Adipose tissue (tissue), 3 donors: ENCODE results near the gene PRKX. TPM values are rescaled to one million over a fixed set of nuclear protein-coding genes. Genes with fewer than 3 reads are reported as not detected.
"Not testable (repeated sequence)": the region's sequence is repeated elsewhere in the genome, so short reads cannot be mapped to it uniquely, and the experiment has no call there.

ENCODE experiments used
- H3K27ac ChIP-seq: one replicate; pipeline ENCODE4 v1.5.1; 2013; ENCODE audit warnings: low read depth, low read length
- WGBS, 3 donors: extraction: QIAGEN DNeasy Blood & Tissue Kit; methylation state at CpG; one replicate each; pipeline ENCODE4 v1.1.7; 2013; 5-methylcytosine and 5-hydroxymethylcytosine counted together
- polyA plus RNA-seq, 3 donors: library from polyadenylated mRNA; stranded (reverse); fragments of 200-250 nt; gene quantifications; one replicate each; pipeline ENCODE4 v1.2.3, GENCODE V29; 2013
- donor health status: healthy with polysubstance abuse.
- donor health status: Bipolar disorder and iron deficiency.
- donor health status: healthy.

PRKX gene
- polyA plus RNA-seq, 3 donors = 2.4 to 5.2 (median 3.3) TPM

DNA sequence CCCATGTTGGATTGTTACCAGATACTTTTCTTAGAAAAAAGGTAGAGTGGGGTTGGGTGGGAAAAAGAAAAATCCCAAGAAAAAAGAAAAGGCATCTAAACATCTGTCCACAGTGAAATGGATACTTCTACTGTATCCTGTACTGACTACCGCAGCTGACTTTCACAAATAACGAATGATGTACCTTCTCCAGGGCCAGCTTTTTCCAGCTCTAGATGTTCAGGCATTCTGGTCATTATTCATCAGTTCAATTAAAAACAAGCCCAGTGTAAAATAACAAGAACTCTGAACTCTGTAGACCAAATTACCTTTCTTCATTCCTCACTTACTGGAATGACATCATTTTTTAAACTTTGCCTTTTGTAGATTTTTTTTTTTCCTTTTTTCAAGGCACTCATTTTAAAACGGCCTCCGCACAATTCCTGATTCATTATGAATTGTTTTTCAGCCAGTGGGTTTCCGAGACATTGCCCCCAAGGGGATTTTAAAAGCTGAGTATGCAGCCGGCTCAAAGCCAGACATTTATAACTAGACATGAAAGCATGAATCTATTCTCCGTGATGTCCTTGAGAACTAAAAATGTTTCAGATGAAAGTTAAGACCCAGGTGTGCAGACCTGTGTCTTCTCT is 113.5 kb downstream of the PRKX start:
- no peak overlapping the region for H3K27ac ChIP-seq
- 33 to 47% (median 43%) methylated on average over 7 of the region's 7 CpGs for WGBS, 3 donors

DNA sequence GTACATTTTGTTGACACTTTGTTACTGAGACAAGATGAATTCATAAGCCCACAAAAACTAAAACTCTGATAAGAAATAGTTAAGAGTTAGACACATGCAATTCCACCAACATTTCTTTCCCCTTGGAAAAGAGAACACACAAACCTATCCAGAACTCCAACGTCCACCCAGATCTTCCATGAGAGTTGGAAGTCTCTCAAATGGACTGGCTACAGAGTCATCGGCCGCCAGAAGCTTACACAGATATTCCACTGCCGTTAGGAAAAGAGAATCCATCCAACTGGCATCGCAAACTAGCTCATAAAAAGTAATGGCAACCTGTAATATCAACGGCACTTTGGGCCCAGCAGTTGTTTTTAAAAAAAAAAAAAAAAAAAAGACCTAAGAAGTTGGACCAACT is 114.7 kb downstream of the PRKX start:
- H3K27ac ChIP-seq = no peak overlapping the region
- 71 to 84% (median 72%) methylated on average over 6 of the region's 6 CpGs for WGBS, 3 donors

DNA sequence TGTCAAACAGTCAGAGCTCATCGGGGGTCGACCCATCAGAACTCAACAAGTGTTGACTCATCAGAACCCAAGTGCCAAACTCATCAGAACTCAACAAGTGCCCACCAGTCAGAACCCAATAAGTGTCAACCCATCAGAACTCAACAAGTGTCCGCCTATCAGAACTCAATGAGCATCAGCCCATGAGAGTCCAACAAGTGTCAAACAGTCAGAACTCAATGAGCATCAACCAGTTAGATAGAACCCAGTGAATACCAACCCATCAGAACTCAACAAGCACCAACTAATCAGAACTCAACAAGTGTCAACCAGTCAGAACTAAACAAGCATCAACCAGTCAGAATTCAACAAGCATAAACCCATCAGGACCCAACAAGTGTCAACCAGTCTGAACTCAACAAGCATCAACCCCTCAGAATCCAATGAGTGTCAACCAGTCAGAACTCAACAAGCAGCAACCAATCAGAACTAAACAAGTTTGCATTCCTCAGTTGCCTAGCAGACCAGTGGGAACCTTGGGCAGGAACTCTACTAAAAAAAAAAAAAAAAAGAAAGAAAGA is 115.3 kb downstream of the PRKX start:
- H3K27ac ChIP-seq = no peak overlapping the region
- WGBS, 3 donors = 93 to 99% (median 94%) methylated on average over 3 of the region's 3 CpGs

DNA sequence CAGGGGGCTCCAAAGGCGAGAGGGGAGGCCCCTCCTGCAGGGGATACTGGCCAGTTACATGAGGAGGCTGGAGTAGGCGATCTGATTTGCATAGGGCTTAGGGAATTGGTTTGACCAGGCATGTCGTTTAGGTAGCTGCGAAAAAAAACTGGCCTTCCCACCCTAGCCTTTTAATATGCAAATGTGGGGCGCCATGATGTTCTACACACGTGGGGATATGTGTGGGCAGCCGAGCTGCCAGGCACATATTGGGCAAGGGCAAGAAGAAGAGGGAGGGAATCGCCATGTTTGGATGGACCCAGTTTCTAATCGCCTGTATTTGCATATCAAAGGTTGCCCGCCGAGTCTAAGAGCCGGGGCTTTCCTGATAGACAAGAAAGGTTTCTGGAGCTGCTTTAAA is 121.3 kb downstream of the PRKX start:
- no peak overlapping the region for H3K27ac ChIP-seq
- WGBS, 3 donors = 33 to 63% (median 44%) methylated on average over 11 to 12 of the region's 12 CpGs

DNA sequence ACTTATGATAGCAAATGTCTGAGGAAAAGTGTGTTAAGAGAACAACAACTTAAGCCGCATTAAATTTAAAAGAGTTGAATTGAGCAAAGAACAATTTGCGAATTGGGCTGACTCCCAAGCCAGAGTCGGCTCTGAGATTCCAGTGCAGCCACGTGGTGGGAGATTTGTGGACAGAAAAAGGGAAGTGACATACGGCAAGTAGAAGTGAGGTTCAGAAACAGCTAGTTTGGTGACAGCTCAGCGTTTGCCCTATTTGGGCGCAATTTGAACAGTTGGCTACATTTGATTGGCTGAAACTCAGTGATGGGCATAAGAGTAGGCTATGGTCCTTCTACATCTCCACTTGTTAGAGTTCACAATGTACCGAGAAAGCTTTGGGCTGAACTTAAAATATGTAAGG is 124.0 kb downstream of the PRKX start:
- WGBS, 3 donors = 65 to 87% (median 72%) methylated on average over 8 of the region's 8 CpGs

DNA sequence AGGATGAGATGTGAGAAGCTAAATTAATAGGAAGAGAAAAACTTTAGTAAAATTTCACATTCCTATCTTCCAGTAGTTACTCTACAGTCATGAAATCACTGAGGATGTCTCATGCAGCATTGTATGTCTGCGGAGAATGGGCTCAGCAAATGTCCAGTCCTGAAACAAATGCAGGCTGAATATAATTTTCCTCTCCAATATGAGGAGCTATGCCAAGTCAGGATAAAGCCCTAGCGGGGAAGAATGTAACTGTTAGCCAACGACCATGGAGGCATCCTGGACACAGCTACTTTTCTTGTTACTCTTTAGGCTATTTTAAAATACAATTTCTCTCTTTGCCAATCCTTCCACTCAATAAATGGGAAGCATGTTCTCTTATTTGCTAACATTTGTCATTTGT is 127.7 kb downstream of the PRKX start:
- WGBS, 3 donors = 74 to 91% (median 75%) methylated on average over 3 of the region's 3 CpGs
- no peak overlapping the region for H3K27ac ChIP-seq

More for the DNA sequence above, 124.0 kb downstream of the PRKX start:
- H3K27ac ChIP-seq = no peak overlapping the region

DNA sequence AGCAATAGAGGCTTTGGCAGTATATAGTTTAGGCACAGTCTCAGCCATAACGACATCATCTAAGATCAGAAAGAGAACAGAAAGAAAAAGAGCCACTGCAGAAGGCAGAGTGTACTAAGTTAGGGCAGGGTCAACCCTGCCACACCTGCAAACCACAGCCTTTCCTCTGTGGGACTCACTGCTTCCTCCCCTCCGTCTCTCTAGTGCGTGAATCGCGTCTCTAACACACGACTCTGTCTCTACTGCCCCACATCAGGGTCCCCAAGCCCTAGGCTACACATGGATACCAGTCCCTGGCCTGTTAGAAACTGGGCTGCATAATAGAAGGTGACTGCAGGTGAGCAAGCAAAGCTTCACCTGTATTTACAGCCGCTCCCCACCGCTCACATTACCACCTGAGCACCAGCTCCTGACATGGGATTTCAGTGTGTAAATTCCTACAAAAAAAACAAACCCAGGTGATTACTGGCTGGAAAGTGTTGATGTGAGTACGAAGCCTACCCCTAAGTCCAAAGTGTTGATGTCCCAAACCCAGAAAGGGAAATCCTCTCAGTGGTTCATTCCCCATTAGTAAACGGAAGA is 128.9 kb downstream of the PRKX start:
- 74 to 91% (median 78%) methylated on average over 10 of the region's 10 CpGs for WGBS, 3 donors
- H3K27ac ChIP-seq = no peak overlapping the region

DNA sequence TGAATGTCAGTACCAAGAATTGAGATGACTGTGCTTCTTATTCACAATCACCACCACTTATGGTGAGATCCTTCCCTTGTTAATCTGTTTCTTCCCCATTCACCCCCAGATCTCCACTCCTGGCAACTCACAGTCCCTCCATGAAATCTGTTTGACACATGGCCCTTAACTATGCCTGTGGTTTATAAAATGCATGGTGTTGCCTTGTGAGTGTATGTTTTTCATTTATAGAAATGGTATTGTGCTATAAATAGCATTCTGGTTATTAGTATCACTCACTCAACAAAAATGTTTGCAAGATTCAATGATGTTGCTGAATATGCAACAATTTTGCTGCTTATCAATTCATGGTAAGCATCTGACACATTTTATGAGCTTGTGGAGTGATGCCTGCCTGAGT is 131.0 kb downstream of the PRKX start:
- no peak overlapping the region for H3K27ac ChIP-seq

DNA sequence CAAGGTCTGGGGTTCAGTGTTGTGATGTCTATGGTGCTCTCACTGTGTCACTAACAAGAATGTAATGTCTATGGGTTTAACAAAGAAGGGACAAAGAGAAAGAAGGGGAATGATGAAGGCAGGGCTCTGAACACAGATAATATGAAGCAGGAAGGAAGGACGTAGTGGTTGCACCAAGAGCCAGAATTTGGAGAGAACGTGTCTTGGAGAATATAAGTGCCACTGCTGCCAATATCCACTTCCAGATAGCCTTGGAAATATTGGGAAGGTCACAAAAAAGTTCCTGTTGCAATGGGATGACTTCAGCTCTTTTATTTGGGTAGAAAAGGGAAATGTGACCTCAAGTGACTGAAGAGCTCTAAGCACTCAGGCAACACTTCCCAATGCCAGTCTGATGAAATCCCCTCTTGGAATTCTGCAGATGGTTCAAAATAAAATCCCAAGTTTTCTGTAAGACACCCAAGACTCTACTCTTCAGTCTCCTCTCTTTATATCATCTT is 131.8 kb downstream of the PRKX start:
- no peak overlapping the region for H3K27ac ChIP-seq
- WGBS, 3 donors = 49 to 54% (median 54%) methylated on average over 2 of the region's 2 CpGs

DNA sequence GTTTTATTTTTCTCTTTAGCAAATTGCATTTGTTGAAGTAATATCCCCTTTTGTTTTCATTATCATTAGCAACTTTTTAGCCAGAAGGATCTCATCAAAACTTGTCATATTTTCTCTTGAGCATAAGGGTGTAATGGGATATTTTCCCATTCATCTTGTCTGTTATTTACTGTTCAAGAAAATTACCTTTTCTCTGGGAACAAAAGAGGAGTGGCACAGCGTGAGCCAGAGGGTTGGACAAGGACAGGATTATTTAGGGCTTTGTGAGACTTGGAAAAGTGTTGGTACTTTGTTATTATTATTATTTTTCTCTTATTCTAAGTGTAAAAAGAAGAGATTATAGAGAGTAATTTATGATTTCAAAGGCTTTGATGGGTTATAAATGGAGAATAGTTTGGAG is 135.9 kb downstream of the PRKX start:
- no peak overlapping the region for H3K27ac ChIP-seq
- WGBS, 3 donors = 59 to 85% (median 72%) methylated on average over 1 of the region's 1 CpG

DNA sequence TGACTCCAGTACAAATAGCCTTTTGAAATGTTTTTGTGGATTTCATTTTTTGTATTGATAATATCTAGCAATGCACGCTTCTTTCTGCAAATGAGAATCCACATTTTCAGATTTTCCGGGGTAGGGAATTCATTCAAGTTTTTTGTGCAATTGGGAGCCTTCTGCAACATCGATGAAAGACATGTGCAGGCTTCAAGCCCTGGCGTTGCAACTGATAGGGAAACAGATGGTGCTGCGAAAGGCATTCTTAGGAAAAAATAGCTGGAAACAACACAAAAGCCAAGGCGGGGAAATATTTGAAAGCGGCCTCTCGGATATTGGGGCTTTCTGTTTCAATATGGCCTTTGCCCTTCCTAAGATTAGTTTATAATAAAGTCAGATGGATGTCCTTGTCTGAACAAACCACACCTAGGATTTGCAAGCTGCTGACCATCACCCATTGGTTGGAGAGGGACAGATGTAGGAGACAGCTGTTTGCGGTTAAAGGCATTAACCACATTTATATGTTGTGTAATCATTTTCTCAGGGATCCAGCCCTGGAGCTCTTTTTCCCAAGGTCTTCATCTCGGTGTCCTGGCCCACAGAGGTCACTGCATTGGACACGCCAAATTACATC is 136.5 kb downstream of the PRKX start:
- WGBS, 3 donors = 58 to 69% (median 64%) methylated on average over 11 of the region's 11 CpGs

DNA sequence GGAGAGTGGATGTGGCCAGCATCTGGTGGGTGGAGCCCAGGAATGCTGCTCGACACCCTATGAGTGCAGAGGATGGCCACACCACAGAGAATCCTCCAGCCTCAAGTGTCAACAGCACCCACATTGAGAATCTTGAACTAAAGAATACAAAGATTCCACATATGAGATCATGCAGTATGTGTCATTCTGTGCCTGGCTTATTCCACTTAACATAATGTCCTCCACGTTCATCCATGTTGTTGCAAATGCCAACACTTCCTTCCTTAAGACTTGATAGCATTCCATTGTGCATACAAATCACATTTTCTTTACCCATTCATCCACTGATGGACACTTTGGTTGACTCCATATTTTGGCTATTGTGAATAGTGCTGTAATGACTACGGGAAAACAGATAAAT is 145.8 kb downstream of the PRKX start:
- H3K27ac ChIP-seq = no peak overlapping the region
- WGBS, 3 donors = 81 to 85% (median 81%) methylated on average over 3 of the region's 3 CpGs

More for the DNA sequence above, 136.5 kb downstream of the PRKX start:
- H3K27ac ChIP-seq = no peak overlapping the region

DNA sequence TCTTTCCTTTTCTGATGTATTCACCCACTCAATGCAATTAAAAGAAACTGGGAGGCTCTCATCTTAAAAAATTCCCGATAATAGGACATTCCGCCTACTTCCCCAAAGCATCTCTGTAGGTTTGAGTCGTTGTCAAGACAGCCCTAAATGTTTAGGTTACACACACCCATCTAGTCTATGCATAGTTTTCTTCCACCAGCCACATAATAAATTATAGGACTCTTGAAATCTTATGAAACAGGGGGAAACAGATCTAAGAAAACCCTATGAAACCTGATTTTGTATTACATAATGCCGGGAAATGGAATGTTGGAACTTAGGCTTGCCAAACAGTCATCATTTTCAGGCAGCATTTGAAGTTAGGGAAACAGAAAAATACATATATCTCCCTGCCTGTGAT is 150.0 kb downstream of the PRKX start:
- no peak overlapping the region for H3K27ac ChIP-seq
- 72 to 88% (median 86%) methylated on average over 4 of the region's 4 CpGs for WGBS, 3 donors

DNA sequence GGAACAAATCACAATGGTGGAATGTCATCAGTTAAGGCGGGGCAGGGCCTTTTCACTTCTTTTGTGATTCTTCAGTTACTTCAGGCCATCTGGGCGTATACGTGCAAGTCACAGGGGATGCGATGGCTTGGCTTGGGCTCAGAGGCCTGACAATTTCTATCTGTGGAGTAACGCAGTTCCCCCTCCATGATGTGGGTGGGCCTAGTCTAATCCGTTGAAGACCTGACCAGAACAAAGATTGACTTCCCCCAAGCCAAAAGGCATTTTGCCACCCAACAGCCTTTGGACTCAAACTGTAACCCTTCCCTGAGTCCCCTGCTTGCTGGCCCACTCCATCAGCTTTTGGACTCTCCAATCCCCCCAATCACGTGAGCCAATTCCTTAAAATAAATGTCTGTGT is 153.4 kb downstream of the PRKX start:
- H3K27ac ChIP-seq = not testable (repeated sequence)
- WGBS, 3 donors = 84 to 97% (median 94%) methylated on average over 3 to 6 of the region's 7 CpGs
